ENCODE results near the gene IFITM10. TPM values are rescaled to one million over a fixed set of nuclear protein-coding genes. Genes with fewer than 3 reads are reported as not detected.

IFITM10 gene
- total and polyA plus RNA-seq, 9 donors: 0.08 to 0.27 (median 0.17) TPM; not detected in 1

DNA sequence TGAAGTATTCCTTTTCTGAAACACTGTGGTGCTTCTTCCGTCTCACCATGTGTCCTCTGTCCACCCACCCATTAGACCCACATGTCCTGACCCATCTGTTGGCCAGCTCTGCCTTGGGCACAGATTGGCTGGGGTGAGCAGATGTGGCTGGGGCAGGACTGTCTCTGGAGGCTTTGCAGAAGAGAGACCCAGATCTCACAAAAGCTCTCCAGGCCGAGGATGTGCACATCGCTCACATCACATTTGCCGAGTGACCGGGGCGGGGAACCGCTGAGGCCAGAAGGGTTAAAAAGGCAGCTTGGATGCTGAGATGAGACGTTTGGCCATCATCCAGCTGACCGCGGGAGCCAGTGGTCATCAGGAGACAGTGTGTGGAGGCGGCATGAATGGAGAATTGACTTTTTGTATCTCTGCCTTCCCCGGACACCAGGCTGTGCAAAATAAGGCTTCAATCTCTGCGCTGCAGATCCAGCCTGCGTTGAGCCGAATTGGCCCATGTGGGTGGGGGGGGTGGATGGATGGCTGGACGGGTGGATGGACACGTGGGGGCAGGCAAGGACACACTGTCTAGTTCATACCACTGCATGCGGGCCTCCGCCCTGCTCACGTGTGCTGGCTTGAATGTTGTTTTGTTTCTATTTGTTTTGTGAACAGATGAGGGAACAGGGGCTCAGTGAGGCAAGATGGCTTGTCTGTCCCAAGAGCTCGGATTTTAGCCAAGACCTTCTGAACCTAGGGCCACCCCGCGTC is 6.1 kb downstream of the IFITM10 start:
- Histone ChIP-seq H3K4me3 (ENCODE audit: low read length) (no peak overlapping the region), H3K27me3 (ENCODE audit: control insufficient read depth, insufficient read depth, low read length) (peaks cover 54% of the 10 kb centered on the region), H3K27ac (ENCODE audit: low read length) (no peak overlapping the region), H3K36me3 (ENCODE audit: control insufficient read depth, insufficient read depth, low read length) (no peaks in the 10 kb centered on the region), H3K4me1 (ENCODE audit: control insufficient read depth, insufficient read depth, low read length) (peaks cover 27% of the 10 kb centered on the region), H3K9me3 (replicated peaks; ENCODE audit: control insufficient read depth, low read depth, low read length) (no peaks in the 10 kb centered on the region)
- WGBS (ENCODE audit: insufficient coverage): 51% methylated on average over 19 of the region's 23 CpGs
- DNase-seq: no peak

DNA sequence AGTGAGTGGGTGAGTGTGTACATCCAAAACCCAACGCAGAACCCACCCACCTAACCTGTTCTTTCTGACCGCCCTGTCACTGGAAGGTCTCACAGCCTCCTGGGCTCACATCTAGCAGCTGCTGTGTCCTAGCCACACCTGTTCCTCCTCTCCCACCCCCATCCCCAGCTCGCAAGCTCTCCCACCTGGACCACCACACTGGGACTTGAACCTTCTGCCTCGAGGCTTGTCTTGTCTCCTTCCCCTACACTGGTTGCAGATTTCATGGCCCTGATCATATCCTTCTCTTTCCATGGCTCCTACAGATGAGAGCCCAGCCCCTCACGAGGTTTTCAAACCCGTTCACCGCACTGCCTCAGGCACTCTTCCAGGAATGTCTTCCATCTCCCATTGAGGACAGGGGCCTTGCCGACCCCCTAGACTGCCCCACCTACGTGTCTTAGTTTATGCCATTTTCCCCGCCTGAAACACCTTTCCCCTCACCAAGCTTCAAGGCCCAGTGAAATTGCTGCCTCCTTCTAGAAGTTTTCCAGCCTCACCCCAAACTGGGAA is 6.7 kb downstream of the IFITM10 start:
- peaks cover 26% of the 10 kb centered on the region for H3K4me1 ChIP-seq (ENCODE audit: control insufficient read depth, insufficient read depth, low read length)
- WGBS (ENCODE audit: insufficient coverage): 85% methylated on average over 9 of the region's 10 CpGs
- no peaks in the 10 kb centered on the region for H3K36me3 ChIP-seq (ENCODE audit: control insufficient read depth, insufficient read depth, low read length)
- H3K27ac ChIP-seq (ENCODE audit: low read length): no peak overlapping the region
- H3K4me3 ChIP-seq (ENCODE audit: low read length): no peak overlapping the region
- no peaks in the 10 kb centered on the region for H3K9me3 ChIP-seq (replicated peaks; ENCODE audit: control insufficient read depth, low read depth, low read length)
- DNase-seq: no peak
- peaks cover 51% of the 10 kb centered on the region for H3K27me3 ChIP-seq (ENCODE audit: control insufficient read depth, insufficient read depth, low read length)

DNA sequence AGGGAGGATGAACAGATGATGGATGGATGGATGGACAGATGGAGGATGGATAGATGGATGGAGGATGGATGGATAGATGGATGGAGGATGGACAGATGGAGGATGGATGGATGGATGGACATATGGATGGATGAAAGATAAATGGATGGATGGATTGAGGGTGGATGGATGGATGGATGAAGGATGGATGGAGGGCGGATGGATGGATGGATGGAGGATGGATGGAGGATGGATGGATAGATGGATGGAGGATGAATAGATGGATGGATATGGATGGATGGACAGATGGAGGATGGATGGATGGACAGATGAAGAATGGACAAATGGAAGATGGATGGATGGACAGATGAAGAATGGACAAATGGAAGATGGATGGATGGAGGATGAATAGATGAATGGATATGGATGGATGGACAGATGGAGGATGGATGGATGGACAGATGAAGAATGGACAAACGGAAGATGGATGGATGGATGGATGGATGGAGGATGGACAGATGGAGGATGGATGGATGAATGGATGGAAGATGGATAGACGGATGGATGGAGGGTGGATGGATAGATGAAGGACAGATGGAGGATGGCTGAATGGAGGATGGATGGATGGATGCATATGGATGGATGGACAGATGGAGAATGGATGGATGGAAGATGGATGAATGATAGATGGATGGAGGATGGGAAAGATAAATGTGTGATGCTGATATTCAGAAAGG is 7.4 kb downstream of the IFITM10 start:
- H3K27ac ChIP-seq (ENCODE audit: low read length): no peak overlapping the region

DNA sequence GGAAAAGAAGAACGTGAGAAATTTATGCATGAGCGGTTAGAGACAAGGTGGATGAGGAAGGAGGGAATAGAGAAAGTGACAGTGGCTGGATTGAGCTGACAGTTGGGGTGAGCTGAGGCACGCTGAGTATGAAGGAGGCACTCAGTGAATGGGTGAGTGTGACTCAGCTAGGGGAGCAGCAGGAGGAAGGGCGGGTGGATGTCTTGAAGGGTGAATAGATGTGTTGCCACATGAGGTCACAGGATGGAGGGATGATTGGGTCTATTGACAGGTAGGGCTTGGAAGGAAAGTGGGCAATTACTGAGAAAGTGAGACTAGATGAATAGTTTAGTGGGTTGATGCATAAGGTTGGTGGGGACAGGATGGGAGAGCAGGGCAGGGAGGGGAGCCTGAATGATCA is 8.0 kb downstream of the IFITM10 start:
- Histone ChIP-seq H3K4me1 (ENCODE audit: control insufficient read depth, insufficient read depth, low read length) (peaks cover 19% of the 10 kb centered on the region), H3K27me3 (ENCODE audit: control insufficient read depth, insufficient read depth, low read length) (peaks cover 40% of the 10 kb centered on the region), H3K9me3 (replicated peaks; ENCODE audit: control insufficient read depth, low read depth, low read length) (peaks cover 2% of the 10 kb centered on the region), H3K27ac (ENCODE audit: low read length) (no peak overlapping the region), H3K36me3 (ENCODE audit: control insufficient read depth, insufficient read depth, low read length) (no peaks in the 10 kb centered on the region), H3K4me3 (ENCODE audit: low read length) (no peak overlapping the region)
- 67% methylated on average over 4 of the region's 4 CpGs for WGBS (ENCODE audit: insufficient coverage)
- DNase-seq: no peak

More for the DNA sequence above, 7.4 kb downstream of the IFITM10 start:
- DNase-seq: no peak
- Histone ChIP-seq H3K36me3 (ENCODE audit: control insufficient read depth, insufficient read depth, low read length) (no peaks in the 10 kb centered on the region), H3K4me3 (ENCODE audit: low read length) (no peak overlapping the region), H3K4me1 (ENCODE audit: control insufficient read depth, insufficient read depth, low read length) (peaks cover 21% of the 10 kb centered on the region), H3K27me3 (ENCODE audit: control insufficient read depth, insufficient read depth, low read length) (peaks cover 46% of the 10 kb centered on the region), H3K9me3 (replicated peaks; ENCODE audit: control insufficient read depth, low read depth, low read length) (no peaks in the 10 kb centered on the region)
- 87% methylated on average over 3 of the region's 3 CpGs for WGBS (ENCODE audit: insufficient coverage)

DNA sequence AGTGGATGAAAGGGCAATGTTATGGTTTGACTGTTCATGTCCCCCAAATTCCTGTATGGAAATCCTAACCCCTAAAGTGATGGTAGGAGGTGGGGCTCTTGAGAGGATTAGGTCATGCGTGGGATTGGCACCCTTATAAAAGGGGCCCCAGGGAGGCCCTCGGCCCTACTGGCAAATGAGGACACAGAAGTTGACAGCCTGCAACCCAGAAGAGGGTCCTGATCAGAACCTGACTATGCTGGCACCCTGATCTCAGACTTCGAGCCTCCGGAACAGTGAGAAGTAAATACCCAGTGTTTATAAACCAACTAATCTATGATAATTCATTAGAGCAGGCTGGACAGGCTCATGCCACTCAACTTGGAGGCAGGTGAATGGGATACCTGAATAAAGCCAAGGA is 8.7 kb downstream of the IFITM10 start:
- Histone ChIP-seq H3K27ac (ENCODE audit: low read length) (no peak overlapping the region), H3K36me3 (ENCODE audit: control insufficient read depth, insufficient read depth, low read length) (no peaks in the 10 kb centered on the region), H3K4me1 (ENCODE audit: control insufficient read depth, insufficient read depth, low read length) (peaks cover 16% of the 10 kb centered on the region), H3K4me3 (ENCODE audit: low read length) (no peak overlapping the region), H3K27me3 (ENCODE audit: control insufficient read depth, insufficient read depth, low read length) (peaks cover 35% of the 10 kb centered on the region), H3K9me3 (replicated peaks; ENCODE audit: control insufficient read depth, low read depth, low read length) (peaks cover 7% of the 10 kb centered on the region)
- no peak for DNase-seq
- 82% methylated on average over 2 of the region's 4 CpGs for WGBS (ENCODE audit: insufficient coverage)

DNA sequence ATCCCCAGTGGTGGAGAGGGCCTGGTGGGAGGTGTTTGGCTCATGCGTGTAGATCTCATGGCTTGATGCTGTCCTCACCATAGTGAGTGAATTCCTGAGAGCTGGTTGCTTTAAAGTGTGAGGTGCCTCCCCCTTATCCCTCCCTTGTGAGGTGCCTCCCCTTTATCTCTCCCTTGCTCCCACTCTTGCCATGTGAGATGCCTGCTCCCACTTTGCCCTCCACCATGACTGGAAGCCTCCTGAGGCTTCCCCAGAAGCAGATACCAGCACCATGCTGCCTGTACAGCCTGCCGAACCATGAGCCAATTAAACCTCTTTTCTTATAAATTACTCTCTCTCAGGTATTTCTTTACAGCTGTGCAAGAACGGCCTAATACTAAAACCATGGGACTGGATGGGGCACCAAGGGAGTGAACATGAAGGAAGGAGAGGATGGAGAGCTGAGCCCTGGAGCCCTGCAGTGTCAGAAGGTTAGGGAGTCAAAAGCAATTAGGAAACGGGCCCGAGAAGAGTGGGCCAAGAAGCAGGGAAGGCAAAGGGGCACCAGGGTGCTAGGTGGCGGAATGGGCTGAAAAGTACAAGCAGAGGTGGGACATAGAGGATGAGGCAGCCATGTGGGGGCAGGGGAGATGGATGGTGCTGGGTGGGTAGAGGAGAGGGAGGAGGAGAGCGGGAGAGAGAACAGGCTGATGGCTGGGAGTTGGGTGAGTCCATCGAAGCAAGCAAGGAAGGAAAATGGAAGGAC is 9.4 kb downstream of the IFITM10 start:
- WGBS (ENCODE audit: insufficient coverage): 75% methylated on average over 5 of the region's 8 CpGs
- H3K36me3 ChIP-seq (ENCODE audit: control insufficient read depth, insufficient read depth, low read length): no peaks in the 10 kb centered on the region
- H3K27me3 ChIP-seq (ENCODE audit: control insufficient read depth, insufficient read depth, low read length): peaks cover 34% of the 10 kb centered on the region
- no peak overlapping the region for H3K27ac ChIP-seq (ENCODE audit: low read length)
- H3K9me3 ChIP-seq (replicated peaks; ENCODE audit: control insufficient read depth, low read depth, low read length): peaks cover 11% of the 10 kb centered on the region
- DNase-seq: no peak
- H3K4me3 ChIP-seq (ENCODE audit: low read length): no peak overlapping the region
- H3K4me1 ChIP-seq (ENCODE audit: control insufficient read depth, insufficient read depth, low read length): peaks cover 12% of the 10 kb centered on the region

DNA sequence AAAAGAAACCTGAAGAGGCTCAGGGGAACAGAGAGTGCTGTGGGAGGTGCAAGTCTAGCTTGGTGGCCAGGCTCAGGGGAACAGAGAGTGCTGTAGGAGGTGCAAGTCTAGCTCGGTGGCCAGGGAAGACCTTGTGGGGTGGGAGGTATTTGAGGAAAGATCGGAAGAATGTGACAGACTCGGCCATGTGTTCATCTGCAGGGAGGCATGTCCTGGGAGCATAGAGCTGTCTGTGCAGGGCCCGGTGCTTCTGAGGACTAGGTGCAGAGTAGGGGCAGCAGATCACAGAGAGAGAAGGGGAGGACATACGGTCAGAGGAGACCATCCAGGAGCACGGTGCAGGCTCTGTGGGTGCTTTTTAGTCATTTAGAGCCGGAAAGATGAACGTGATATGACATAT is 10.8 kb downstream of the IFITM10 start:
- no peak overlapping the region for H3K27ac ChIP-seq (ENCODE audit: low read length)
- peaks cover 4% of the 10 kb centered on the region for H3K4me1 ChIP-seq (ENCODE audit: control insufficient read depth, insufficient read depth, low read length)
- no peak overlapping the region for H3K4me3 ChIP-seq (ENCODE audit: low read length)
- no peak for DNase-seq
- H3K9me3 ChIP-seq (replicated peaks; ENCODE audit: control insufficient read depth, low read depth, low read length): peaks cover 11% of the 10 kb centered on the region
- 69% methylated on average over 8 of the region's 8 CpGs for WGBS (ENCODE audit: insufficient coverage)
- peaks cover 42% of the 10 kb centered on the region for H3K27me3 ChIP-seq (ENCODE audit: control insufficient read depth, insufficient read depth, low read length)
- H3K36me3 ChIP-seq (ENCODE audit: control insufficient read depth, insufficient read depth, low read length): no peaks in the 10 kb centered on the region

DNA sequence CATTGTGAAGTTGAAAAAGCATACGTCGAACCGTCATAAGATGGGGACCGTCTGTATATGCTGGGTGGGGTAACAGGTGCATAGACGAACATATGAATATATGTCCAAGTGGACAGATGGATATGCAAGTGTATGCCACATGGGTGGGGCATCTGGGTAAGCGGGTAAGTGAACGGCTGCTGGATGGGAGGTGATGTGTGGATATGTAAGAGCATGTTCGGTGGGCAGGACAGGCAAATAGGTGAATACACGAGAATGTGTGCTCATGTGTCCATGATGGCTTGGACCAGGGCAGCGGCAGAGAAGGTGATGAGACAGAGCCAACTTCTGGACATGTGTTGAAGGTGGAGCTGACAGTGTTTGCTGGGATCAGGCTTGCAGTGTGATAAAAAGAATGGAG is 12.0 kb downstream of the IFITM10 start:
- H3K4me3 ChIP-seq (ENCODE audit: low read length): no peak overlapping the region
- H3K36me3 ChIP-seq (ENCODE audit: control insufficient read depth, insufficient read depth, low read length): no peaks in the 10 kb centered on the region
- H3K27ac ChIP-seq (ENCODE audit: low read length): no peak overlapping the region
- H3K9me3 ChIP-seq (replicated peaks; ENCODE audit: control insufficient read depth, low read depth, low read length): peaks cover 11% of the 10 kb centered on the region
- 87% methylated on average over 10 of the region's 10 CpGs for WGBS (ENCODE audit: insufficient coverage)
- DNase-seq: no peak
- H3K27me3 ChIP-seq (ENCODE audit: control insufficient read depth, insufficient read depth, low read length): peaks cover 46% of the 10 kb centered on the region
- no peaks in the 10 kb centered on the region for H3K4me1 ChIP-seq (ENCODE audit: control insufficient read depth, insufficient read depth, low read length)

DNA sequence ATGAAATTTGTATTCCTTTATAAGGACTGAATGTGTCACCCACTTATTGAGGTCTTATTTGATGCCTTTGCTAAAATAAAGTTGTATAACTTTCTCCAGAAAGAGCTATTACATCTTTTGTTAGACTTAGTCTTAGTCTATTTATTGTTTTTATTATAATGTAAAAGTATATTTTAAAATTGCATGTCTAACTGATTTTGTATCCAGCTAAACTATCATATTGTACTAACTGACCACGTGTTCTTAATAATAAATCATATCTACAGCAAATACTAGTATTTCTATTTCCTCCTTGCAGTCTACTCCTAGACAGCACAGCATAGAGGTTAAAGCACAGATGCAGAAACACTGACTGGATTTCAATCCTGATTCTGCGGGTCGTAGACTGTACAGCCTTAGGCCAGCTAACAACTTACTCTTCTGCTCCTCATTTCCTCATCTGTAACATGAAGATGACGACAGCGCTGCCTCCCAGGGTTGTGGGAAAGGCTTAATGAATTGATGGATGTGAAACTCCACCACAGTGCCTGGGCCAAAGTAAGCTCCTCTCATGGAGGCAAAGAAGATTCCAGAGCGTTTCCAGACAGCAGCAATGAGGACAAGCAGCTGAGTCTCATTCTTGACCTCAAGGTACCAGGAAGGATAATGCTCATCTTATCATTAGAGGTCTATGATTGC is 13.2 kb downstream of the IFITM10 start:
- H3K4me3 ChIP-seq (ENCODE audit: low read length): no peak overlapping the region
- H3K27ac ChIP-seq (ENCODE audit: low read length): no peak overlapping the region
- WGBS (ENCODE audit: insufficient coverage): no CpG with 5 or more reads among the region's 6 CpGs
- H3K27me3 ChIP-seq (ENCODE audit: control insufficient read depth, insufficient read depth, low read length): peaks cover 50% of the 10 kb centered on the region
- DNase-seq: no peak
- no peaks in the 10 kb centered on the region for H3K4me1 ChIP-seq (ENCODE audit: control insufficient read depth, insufficient read depth, low read length)
- peaks cover 11% of the 10 kb centered on the region for H3K9me3 ChIP-seq (replicated peaks; ENCODE audit: control insufficient read depth, low read depth, low read length)
- H3K36me3 ChIP-seq (ENCODE audit: control insufficient read depth, insufficient read depth, low read length): no peaks in the 10 kb centered on the region
